GM18507 (cell line): Measurements from ENCODE around the gene TENT4A.

Experiments used
- DNase-seq: peaks from one replicate; pipeline ENCODE4 v3.0.0; 2011; ENCODE audit warnings: low read depth; ENCODE audit not compliant: insufficient read length; ENCODE audit errors: extremely low spot score
- FAIRE-seq: peaks from 2 replicates; lab custom pipeline; 2011; peaks lifted over from hg19 to GRCh38; lab: Jason Lieb, UNC

Gene TENT4A

GRCh38 chr5:6785861-6786180 lies 72.6 kb downstream of the TENT4A start:
- DNase-seq (no peak), FAIRE-seq (no peak)

DNA sequence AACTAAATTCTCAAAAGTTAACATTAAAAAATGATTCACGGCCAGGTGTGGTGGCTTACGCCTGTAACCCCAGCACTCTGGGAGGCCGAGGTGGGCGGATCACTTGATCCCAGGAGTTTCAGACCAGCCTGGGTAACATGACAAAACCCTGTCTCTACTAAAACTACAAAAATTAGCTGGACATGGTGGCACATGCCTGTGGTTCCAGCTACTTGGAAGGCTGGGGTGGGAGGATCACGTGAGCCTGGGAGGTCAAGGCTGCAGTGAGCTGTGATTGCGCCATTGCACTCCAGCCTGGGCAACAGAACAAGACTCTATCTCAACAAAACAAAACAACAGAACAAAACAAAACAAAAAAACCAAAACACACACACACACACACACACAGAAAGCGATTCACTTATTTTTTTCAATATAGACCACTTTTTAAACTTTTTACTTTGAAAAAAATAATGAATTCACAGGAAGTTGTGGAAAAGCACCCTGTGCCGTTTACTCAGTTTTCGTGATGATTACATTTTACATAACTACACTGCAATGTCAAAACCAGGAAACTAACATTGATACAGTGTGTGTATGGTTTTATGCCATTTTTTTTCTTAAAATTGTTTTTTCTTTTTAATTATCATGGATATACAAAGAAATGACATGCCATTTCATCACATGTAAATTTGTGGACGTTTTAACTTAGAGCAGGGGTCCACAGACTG lies 73.7 kb downstream of the TENT4A start:
- FAIRE-seq (no peak), DNase-seq (no peak)

DNA sequence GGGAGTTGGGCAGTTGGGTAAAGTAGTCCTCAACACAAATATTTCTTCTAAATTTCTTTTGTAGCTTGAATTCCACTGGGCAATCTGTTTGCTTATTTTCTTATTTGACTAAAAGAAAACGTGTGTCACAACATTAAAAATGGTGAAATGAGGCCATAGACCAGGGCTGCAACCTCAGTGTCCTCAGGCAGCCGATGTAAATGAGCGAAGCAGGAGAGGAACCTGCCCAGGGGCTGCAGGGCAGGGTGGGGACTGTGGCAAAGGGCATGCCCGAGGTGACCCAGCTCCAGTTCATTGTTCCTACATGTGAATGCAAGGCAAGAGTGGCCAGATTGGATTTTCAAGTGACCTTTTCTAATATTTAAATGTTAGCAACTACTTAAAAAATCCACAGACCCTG lies 74.7 kb downstream of the TENT4A start:
- DNase-seq (no peak), FAIRE-seq (no peak)

DNA sequence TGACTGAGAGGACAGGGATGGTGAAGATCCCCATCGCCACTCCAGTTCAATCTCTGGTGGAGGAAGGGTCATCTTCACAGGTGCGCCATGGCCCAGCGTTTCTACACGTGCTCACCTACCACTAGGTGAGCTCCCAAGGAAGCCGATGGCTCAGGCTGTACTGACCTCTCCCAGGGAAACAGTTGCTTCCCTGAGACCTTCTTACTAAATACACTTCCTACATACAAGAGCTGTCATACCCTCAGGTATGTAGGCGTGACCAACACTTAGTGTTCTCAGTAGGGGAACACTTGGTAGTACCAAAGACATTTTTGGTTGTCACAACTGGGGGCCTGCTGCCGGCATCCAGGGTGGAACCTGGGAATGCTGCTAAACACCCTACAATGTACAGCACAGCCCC lies 75.2 kb downstream of the TENT4A start:
- no peak for DNase-seq

GRCh38 chr5:6788956-6789649 lies 75.9 kb downstream of the TENT4A start:
- DNase-seq: no peak
- no peak for FAIRE-seq

More for the DNA sequence above, 75.2 kb downstream of the TENT4A start:
- FAIRE-seq: no peak

GRCh38 chr5:6790346-6790865 lies 77.2 kb downstream of the TENT4A start:
- DNase-seq: no peak
- no peak for FAIRE-seq

DNA sequence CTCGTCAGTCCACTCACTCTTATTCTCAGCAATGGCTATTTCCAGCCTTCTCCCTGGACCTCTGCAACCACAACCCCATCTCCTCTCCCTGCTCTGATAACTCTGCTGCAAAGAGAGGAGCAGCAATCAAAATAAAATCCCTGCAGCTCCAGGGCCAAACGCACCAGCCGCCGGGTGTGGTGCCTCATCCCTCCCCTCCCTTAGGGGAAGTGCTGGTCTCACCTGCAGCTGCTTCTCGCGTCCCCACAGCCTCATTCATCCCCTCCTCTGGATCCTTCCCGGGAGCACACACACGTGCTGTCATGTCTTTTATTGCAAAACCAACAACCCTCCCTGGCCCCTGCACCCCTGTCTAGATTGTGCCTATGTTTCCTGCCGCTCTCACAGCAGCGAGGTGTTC lies 77.8 kb downstream of the TENT4A start:
- FAIRE-seq (no peak), DNase-seq (no peak)

DNA sequence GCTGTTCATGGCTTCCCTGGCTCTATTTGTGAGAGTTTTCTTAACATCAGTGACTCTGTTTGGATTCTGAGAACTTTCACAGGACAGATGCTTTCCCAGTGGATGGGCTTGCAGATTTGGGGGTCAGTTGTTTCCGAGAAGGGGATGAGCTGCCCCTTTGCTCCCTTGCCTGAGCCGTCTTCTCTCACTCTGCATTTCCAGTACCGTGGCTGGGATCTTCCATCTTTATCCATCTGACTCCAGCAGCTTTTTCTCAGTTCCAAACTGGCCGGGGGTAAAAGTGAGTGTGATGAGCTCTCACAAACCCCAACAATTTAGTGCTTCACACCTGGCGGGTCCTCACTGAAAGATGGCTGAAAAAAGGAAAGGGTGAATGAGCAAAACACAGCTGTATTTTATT lies 79.1 kb downstream of the TENT4A start:
- FAIRE-seq: no peak

GRCh38 chr5:6792911-6793471 lies 79.8 kb downstream of the TENT4A start:
- DNase-seq (no peak), FAIRE-seq (no peak)

More for the DNA sequence above, 79.1 kb downstream of the TENT4A start:
- no peak for DNase-seq

DNA sequence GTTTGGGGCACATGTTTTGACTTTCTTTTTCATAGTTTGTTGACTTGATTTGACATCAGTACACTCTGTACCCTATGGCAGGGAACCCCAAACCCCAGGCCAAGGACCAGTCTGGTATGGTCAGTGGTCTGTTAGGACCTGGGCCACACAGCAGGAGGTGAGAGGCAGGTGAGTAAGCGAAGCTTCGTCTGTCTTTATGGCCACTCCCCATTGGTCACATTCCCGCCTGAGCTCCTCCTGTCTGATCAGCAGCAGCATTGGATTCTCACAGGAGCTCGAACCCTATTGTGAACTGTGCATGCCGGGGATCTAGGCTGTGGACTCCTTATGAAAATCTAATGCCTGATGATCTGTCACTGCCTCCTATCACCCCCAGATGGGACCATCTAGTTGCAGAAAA lies 88.0 kb downstream of the TENT4A start:
- no peak for FAIRE-seq
- no peak for DNase-seq

- FAIRE-seq (no peak), DNase-seq (no peak)
These were observed 90.8 kb downstream of the TENT4A start for GRCh38 chr5:6803981-6804550.

DNA sequence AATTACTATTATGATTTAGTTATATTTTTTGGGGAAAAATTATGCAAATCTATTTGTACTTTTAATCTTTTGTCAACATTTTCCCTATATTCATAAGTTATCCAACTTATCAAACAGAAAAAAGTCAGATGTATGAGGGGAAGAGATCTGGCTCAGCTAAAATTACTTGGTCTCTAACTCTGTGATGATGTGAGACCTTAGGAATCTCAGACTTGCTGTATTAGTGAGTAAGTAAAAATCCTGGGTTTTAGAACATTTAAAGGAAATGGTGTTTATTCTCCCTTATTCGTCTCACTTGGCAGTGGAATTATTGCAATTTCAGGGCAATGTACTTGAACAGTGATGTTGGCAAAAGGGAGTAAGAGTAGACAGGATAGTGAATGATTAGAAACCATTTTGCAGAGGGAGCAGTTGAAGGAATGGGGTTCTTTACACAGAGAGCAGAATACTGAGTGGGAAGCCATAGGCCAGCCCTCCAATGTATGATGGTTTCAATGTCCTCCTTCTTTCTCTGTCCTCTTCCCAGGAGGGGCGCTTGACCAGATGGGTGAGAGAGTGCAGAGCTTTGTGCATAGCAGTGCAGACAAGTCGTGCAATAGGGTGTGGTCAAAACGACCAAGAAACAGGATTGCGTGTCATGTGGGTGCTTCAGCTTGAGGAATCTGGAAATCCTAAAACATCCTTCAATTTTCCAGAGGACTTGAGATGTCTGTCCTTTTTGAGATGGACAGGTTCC lies 91.7 kb downstream of the TENT4A start:
- FAIRE-seq (no peak), DNase-seq (no peak)

DNA sequence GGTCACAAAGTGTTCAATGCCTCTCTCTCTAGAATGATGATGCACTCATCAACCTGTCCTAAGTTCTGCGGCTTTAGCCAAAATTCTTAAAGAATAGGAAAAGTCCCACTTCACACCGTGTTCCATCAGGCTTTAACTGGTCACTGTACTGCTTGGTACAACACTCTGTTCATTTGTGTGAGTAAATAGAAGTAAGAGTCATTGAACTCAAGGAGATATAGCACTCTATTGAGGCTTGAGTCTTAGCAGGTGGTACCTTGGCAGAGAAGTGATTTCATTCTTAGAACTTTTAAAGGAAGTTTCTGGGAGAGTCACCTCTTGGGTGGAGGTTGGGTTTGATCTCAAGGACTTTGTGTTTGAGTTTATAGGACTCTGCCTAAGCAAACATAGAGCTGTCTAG lies 92.6 kb downstream of the TENT4A start:
- DNase-seq: no peak
- no peak for FAIRE-seq
